A673 (cell line): ENCODE data around the gene THBD. TPM values are rescaled to one million over a fixed set of nuclear protein-coding genes. Genes with fewer than 3 reads are reported as not detected.

Experiments
- BruUV-seq: library from RNA; stranded (reverse); fragments of 400-500 nt; replicated peaks from 2 replicates; lab custom pipeline; 2021; lab: Mats Ljungman, UMichigan
- CTCF ChIA-PET: fragments of 300-600 bp; sonication (Branson Sonifier 250); formaldehyde crosslinking; loops from one replicate; lab custom pipeline; 2022; ENCODE audit warnings: antibody characterized with exemption; lab: Charles Lee
- POLR2A ChIA-PET: fragments of 300-600 bp; sonication (Branson Sonifier 250); formaldehyde crosslinking; loops from one replicate; lab custom pipeline; 2022; ENCODE audit warnings: antibody characterized with exemption; ENCODE audit not compliant: low non-redundant PET; lab: Charles Lee
- DNase-seq: peaks from one replicate; pipeline ENCODE4 v3.0.0-alpha.2; 2015; ENCODE audit warnings: low spot score
- H3K27ac ChIP-seq: fragments of 200-600 bp; sonication (generic); 2 replicates; pipeline ENCODE4 v1.5.1; 2016; ENCODE audit warnings: mixed run types, low read depth, mild to moderate bottlenecking, mixed read lengths, antibody characterized with exemption, low read length; ENCODE audit not compliant: poor library complexity, severe bottlenecking
- H3K27me3 ChIP-seq: fragments of 200-600 bp; sonication (generic); replicated peaks from 2 replicates; pipeline ENCODE4 v1.6.1; 2017; ENCODE audit warnings: mixed run types, low read depth, mild to moderate bottlenecking, mixed read lengths, antibody characterized with exemption, low read length; ENCODE audit not compliant: insufficient read depth, poor library complexity
- H3K36me3 ChIP-seq: fragments of 200-600 bp; sonication (generic); 2 replicates; pipeline ENCODE4 v1.6.1; 2016; ENCODE audit warnings: mixed run types, mild to moderate bottlenecking, mixed read lengths, antibody characterized with exemption, low read length; ENCODE audit not compliant: insufficient read depth, poor library complexity, severe bottlenecking
- H3K4me1 ChIP-seq: fragments of 200-600 bp; sonication (generic); 2 replicates; pipeline ENCODE4 v1.6.1; 2017; ENCODE audit warnings: mixed run types, mild to moderate bottlenecking, mixed read lengths, antibody characterized with exemption, low read length; ENCODE audit not compliant: insufficient read depth, poor library complexity, severe bottlenecking
- H3K4me3 ChIP-seq: fragments of 200-600 bp; sonication (generic); 2 replicates; pipeline ENCODE4 v1.5.1; 2016; ENCODE audit warnings: low read depth, mixed run types, mild to moderate bottlenecking, mixed read lengths, low read length; ENCODE audit not compliant: poor library complexity, severe bottlenecking
- H3K9me3 ChIP-seq: fragments of 200-600 bp; sonication (generic); 2 replicates; pipeline ENCODE4 v1.6.1; 2016; ENCODE audit warnings: mixed run types, low read depth, mild to moderate bottlenecking, mixed read lengths, antibody characterized with exemption, low read length; ENCODE audit not compliant: poor library complexity, severe bottlenecking
- EZH2 ChIP-seq: fragments of 200-600 bp; sonication (generic); IDR thresholded peaks from 2 replicates; pipeline ENCODE4 v1.6.1; 2017; ENCODE audit warnings: borderline replicate concordance, low read depth, mild to moderate bottlenecking, mixed read lengths, antibody characterized with exemption, low read length; ENCODE audit not compliant: poor library complexity, severe bottlenecking
- intact Hi-C: fragments of 100-400 bp; cut with micrococcal nuclease; formaldehyde crosslinking; loops from one replicate; pipeline ENCODE4 v1.10.0; 2022; ENCODE audit not compliant: unreplicated experiment
- total RNA-seq: library from RNA; stranded (reverse); gene quantifications from 2 replicates; pipeline ENCODE4 v1.2.3, GENCODE V29; 2021
- TF ChIP-seq, protein P1 (sequence below): fragments of 300-800, 200-600 bp; sonication (generic); conservative IDR thresholded peaks from 2 replicates; pipeline ENCODE4 v1.5.1; 2017; ENCODE audit warnings: low read depth, mild to moderate bottlenecking, antibody characterized with exemption, low read length, moderate library complexity, mixed read lengths

The THBD gene
- total RNA-seq, 1 experiment from 2014 or later = not detected

GRCh38 chr20:23009636-23010035 lies 39.8 kb downstream of the THBD start:
- DNase-seq = no peak
- BruUV-seq = no TSS peak
- no peak overlapping the region for H3K27ac ChIP-seq
- H3K4me3 ChIP-seq = no peak overlapping the region
- TF ChIP-seq, protein P1, sequence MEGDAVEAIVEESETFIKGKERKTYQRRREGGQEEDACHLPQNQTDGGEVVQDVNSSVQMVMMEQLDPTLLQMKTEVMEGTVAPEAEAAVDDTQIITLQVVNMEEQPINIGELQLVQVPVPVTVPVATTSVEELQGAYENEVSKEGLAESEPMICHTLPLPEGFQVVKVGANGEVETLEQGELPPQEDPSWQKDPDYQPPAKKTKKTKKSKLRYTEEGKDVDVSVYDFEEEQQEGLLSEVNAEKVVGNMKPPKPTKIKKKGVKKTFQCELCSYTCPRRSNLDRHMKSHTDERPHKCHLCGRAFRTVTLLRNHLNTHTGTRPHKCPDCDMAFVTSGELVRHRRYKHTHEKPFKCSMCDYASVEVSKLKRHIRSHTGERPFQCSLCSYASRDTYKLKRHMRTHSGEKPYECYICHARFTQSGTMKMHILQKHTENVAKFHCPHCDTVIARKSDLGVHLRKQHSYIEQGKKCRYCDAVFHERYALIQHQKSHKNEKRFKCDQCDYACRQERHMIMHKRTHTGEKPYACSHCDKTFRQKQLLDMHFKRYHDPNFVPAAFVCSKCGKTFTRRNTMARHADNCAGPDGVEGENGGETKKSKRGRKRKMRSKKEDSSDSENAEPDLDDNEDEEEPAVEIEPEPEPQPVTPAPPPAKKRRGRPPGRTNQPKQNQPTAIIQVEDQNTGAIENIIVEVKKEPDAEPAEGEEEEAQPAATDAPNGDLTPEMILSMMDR = no peak
- no peak for TF ChIP-seq EZH2
- H3K27me3 ChIP-seq = no peaks in the 10 kb centered on the region
- ChIA-PET CTCF (no interaction called here), POLR2A (no interaction called here)
- no peaks in the 10 kb centered on the region for H3K4me1 ChIP-seq
- H3K9me3 ChIP-seq = no peaks in the 10 kb centered on the region
- H3K36me3 ChIP-seq = no peaks in the 10 kb centered on the region
- intact Hi-C loops = no loop called here

DNA sequence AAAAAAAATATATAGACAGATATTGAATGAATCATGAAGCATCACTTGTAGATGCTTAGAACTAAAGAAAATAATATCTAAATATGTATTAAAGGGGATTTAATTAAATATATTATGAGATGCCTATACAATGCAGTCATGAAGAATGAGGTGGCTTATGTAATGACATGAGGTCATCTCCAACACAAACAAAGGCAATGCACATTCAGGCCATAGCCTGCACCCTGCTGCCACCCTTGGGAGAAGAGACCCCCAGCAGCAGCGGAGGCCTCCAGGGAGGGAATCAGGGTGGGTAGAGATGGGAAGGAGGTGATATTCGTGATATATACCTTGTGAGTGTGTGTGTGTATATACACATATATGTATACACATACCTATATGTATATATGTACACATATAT lies 40.8 kb downstream of the THBD start:
- intact Hi-C loops = no loop called here
- no peak for DNase-seq
- Histone ChIP-seq H3K9me3 (no peaks in the 10 kb centered on the region), H3K27ac (no peak overlapping the region), H3K36me3 (no peaks in the 10 kb centered on the region), H3K4me1 (no peaks in the 10 kb centered on the region), H3K27me3 (no peaks in the 10 kb centered on the region), H3K4me3 (no peak overlapping the region)
- no TSS peak for BruUV-seq
- ChIA-PET CTCF (no interaction called here), POLR2A (no interaction called here)
- TF ChIP-seq EZH2 = no peak
- TF ChIP-seq, protein P1 = no peak

- Histone ChIP-seq H3K27me3 (no peaks in the 10 kb centered on the region), H3K9me3 (no peaks in the 10 kb centered on the region), H3K27ac (no peak overlapping the region), H3K36me3 (no peaks in the 10 kb centered on the region), H3K4me1 (no peaks in the 10 kb centered on the region), H3K4me3 (no peak overlapping the region)
- ChIA-PET CTCF (no interaction called here), POLR2A (no interaction called here)
- intact Hi-C loops = no loop called here
- no peak for TF ChIP-seq EZH2
- TF ChIP-seq, protein P1 = no peak
- DNase-seq = no peak
- no TSS peak for BruUV-seq
Measured at GRCh38 chr20:23007886-23008655, 41.4 kb downstream of the THBD start.
